PC-3 (cell line): ENCODE results near the gene CHD3. TPM values are rescaled to one million over a fixed set of nuclear protein-coding genes. Genes with fewer than 3 reads are reported as not detected.

Source experiments
- ATAC-seq: fragments of 200-7000 bp; cut with Tn5 transposase; 2 replicates; pipeline ENCODE4 v1.9.1; 2020; ENCODE audit warnings: mild to moderate bottlenecking, moderate library complexity
- BruUV-seq: library from RNA; stranded (reverse); fragments of 400-500 nt; replicated peaks from 2 replicates; lab custom pipeline; 2021; lab: Mats Ljungman, UMichigan
- CTCF ChIA-PET: fragments of 300-600 bp; sonication (Branson Sonifier 250); formaldehyde crosslinking; loops from one replicate; lab custom pipeline; 2022; ENCODE audit warnings: antibody characterized with exemption; lab: Charles Lee
- POLR2A ChIA-PET: fragments of 300-600 bp; sonication (Branson Sonifier 250); formaldehyde crosslinking; loops from one replicate; lab custom pipeline; 2022; ENCODE audit warnings: antibody characterized with exemption; ENCODE audit not compliant: unreplicated experiment; lab: Charles Lee
- DNase-seq: peaks from one replicate; pipeline ENCODE4 v3.0.0-alpha.2; 2015
- H2AFZ ChIP-seq: fragments of 300-600 bp; sonication (generic); 2 replicates; pipeline ENCODE4 v1.6.0; 2016; ENCODE audit warnings: antibody characterized with exemption, low read length
- H3F3A ChIP-seq: fragments of 300-600 bp; sonication (generic); one replicate; pipeline ENCODE4 v1.6.0; 2017; ENCODE audit warnings: antibody characterized with exemption, low read length, control low read depth, mild to moderate bottlenecking; ENCODE audit not compliant: unreplicated experiment
- H3K27ac ChIP-seq: fragments of 300-600 bp; sonication (generic); 2 replicates; pipeline ENCODE4 v1.5.1; 2016; ENCODE audit warnings: mild to moderate bottlenecking, low read length
- H3K27me3 ChIP-seq: fragments of 300-600 bp; sonication (generic); 2 replicates; pipeline ENCODE4 v1.6.1; 2016; ENCODE audit warnings: low read length, mixed read lengths
- H3K36me3 ChIP-seq: fragments of 300-600 bp; sonication (generic); 2 replicates; pipeline ENCODE4 v1.6.1; 2016; ENCODE audit warnings: low read depth, mixed run types, low read length, mixed read lengths
- H3K4me1 ChIP-seq: fragments of 300-600 bp; sonication (generic); 2 replicates; pipeline ENCODE4 v1.5.1; 2016; ENCODE audit warnings: low read length; ENCODE audit not compliant: insufficient read depth
- H3K4me2 ChIP-seq: fragments of 300-600 bp; sonication (generic); 2 replicates; pipeline ENCODE4 v1.6.0; 2016; ENCODE audit warnings: low read length
- H3K4me3 ChIP-seq: fragments of 300-600 bp; sonication (generic); 2 replicates; pipeline ENCODE4 v1.5.1; 2016; ENCODE audit warnings: mild to moderate bottlenecking, low read length, mixed read lengths
- H3K79me2 ChIP-seq: fragments of 300-600 bp; sonication (generic); 2 replicates; pipeline ENCODE4 v1.6.1; 2017; ENCODE audit warnings: low read length, mixed read lengths
- H3K9ac ChIP-seq: fragments of 300-600 bp; sonication (generic); 2 replicates; pipeline ENCODE4 v1.6.0; 2016; ENCODE audit warnings: mild to moderate bottlenecking, low read length
- H3K9me2 ChIP-seq: fragments of 300-600 bp; sonication (generic); replicated peaks from 2 replicates; pipeline ENCODE4 v1.6.1; 2016; ENCODE audit warnings: mixed run types, low read length, mixed read lengths
- H3K9me3 ChIP-seq: fragments of 300-600 bp; sonication (generic); 2 replicates; pipeline ENCODE4 v1.6.1; 2016; ENCODE audit warnings: low read length, mixed read lengths
- H4K20me1 ChIP-seq: fragments of 300-600 bp; sonication (generic); 2 replicates; pipeline ENCODE4 v1.6.1; 2016; ENCODE audit warnings: low read length, mixed read lengths
- EZH2 ChIP-seq: fragments of 300-600 bp; sonication (generic); IDR thresholded peaks from one replicate; pipeline ENCODE4 v1.6.1; 2017; ENCODE audit warnings: antibody characterized with exemption, mild to moderate bottlenecking, low read length; ENCODE audit not compliant: unreplicated experiment
- EZH2phosphoT487 ChIP-seq: fragments of 300-600 bp; sonication (generic); IDR thresholded peaks from 2 replicates; pipeline ENCODE4 v1.6.1; 2018; ENCODE audit warnings: mild to moderate bottlenecking, antibody characterized with exemption, low read length, borderline replicate concordance
- intact Hi-C: fragments of 100-400 bp; cut with micrococcal nuclease; formaldehyde crosslinking; loops from 2 replicates; pipeline ENCODE4 v1.9.0; 2023
- total RNA-seq: library from RNA; depleted of rRNA; stranded (reverse); fragments of >200 nt; gene quantifications from 2 replicates; pipeline ENCODE4 v1.2.3, GENCODE V29; 2014
- TF ChIP-seq, protein P1 (sequence below): fragments of 300-600 bp; sonication (generic); conservative IDR thresholded peaks from 2 replicates; pipeline ENCODE4 v1.5.1; 2017; ENCODE audit warnings: antibody characterized with exemption, low read depth, mild to moderate bottlenecking, low read length

Gene CHD3
- total RNA-seq, 1 experiment from 2014 or later: 102 TPM

DNA sequence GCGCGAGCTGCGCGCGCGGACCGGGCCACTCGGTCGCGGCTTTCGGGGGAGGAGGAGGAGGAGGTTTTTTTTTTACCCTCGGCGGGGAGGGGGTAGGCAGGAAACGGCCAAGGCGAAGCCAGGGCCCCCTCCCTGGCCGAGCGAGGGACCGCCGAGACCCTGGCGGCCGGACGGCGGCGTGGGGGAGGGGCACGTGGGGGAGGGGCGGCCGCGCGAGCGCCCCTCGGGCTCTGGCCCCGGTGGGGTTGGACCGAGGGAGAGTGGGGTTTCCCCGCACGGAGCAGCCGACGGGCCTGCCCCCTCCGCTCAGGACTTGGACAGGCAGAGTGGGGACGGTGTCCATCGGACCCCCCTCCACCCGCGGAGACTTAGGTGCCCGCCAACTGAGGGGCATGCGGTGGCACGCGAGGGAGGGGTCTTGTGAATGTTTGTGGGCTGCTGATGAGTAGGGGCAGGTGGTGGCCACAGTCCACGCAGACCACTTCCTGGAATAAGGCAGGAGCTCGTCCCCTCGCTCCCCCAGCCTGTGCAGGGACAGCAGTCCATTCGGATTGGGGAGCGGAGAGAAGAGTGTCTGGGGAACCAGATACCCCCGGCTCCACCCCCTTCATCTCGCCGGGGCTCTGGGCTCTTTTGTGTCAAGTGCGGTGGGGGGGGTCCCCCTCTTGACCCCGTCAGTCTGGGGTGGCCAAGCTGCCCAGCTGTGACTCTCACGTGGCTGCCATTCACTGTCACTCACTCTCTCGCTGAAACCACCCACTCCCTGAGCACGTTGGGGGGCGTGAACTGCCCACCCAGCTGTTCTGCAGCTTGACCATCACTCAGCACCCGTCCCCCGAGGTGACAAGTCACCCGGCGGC lies 3.0 kb upstream of the CHD3 start:
- POLR2A ChIA-PET: no interaction called here
- H3K27ac ChIP-seq: peak overlapping the region; percentile 96

DNA sequence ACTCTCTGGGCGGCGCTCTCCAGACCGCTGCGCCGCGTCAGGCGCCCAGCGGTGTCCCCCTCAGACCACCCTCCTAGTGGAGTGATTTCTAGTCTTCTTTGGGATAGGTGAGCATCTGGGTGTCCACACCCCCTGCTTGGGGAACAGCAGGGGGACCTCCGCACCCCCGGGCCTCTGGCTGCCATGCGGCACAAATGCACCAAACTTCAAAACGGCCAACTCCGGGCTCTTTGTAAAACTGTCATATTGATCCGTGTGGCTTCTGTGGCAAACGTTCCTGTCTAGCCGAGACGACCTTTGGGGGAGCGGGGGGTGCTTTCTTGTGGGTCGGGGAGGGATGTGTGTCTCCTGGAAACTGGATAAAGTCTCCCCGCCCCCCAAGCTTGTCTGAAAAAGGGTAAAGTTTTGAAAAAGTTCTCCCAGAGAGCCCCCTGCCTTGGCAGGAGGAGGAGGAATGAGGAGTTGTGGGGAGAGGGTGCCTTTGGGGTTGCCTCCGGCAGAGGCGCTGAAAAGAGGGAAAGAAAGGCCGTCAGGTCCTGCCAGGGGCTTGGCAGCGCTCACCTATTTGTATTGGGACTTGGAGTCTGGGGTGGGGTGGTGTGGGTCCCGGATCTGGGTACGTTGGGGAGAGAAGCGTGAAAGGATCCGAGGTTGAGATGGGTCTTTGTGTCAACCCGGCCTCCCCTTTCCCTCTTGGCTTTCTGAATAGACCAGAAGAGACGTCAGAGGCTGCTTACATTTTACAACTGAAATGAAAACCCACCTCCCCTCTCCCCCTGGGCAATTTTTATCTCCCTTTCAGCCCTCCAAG lies 2.2 kb upstream of the CHD3 start:
- H3K9me2 ChIP-seq: no peaks in the 10 kb centered on the region
- TSS peak; percentile 54 for BruUV-seq
- no peaks in the 10 kb centered on the region for H3K27me3 ChIP-seq
- H3K4me1 ChIP-seq: peaks cover 29% of the 10 kb centered on the region
- DNase-seq (peak; percentile 25), ATAC-seq (peak; percentile 4; the same call in 1 of the 2 replicates)
- intact Hi-C loops: loop anchor here (1.0 to 2.0 kb wide), 3 partner anchors 24 to 232 kb away; partner anchors contain the start of genes ALOXE3 and CNTROB
- peaks cover 11% of the 10 kb centered on the region for H3F3A ChIP-seq
- H4K20me1 ChIP-seq: no peaks in the 10 kb centered on the region
- ChIA-PET CTCF (no interaction called here), POLR2A (no interaction called here)
- TF ChIP-seq, protein P1, sequence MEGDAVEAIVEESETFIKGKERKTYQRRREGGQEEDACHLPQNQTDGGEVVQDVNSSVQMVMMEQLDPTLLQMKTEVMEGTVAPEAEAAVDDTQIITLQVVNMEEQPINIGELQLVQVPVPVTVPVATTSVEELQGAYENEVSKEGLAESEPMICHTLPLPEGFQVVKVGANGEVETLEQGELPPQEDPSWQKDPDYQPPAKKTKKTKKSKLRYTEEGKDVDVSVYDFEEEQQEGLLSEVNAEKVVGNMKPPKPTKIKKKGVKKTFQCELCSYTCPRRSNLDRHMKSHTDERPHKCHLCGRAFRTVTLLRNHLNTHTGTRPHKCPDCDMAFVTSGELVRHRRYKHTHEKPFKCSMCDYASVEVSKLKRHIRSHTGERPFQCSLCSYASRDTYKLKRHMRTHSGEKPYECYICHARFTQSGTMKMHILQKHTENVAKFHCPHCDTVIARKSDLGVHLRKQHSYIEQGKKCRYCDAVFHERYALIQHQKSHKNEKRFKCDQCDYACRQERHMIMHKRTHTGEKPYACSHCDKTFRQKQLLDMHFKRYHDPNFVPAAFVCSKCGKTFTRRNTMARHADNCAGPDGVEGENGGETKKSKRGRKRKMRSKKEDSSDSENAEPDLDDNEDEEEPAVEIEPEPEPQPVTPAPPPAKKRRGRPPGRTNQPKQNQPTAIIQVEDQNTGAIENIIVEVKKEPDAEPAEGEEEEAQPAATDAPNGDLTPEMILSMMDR: no peak
- TF ChIP-seq EZH2phosphoT487: no peak
- TF ChIP-seq EZH2: no peak
- H3K4me2 ChIP-seq: peak overlapping the region; percentile 95
- H3K27ac ChIP-seq: peak overlapping the region; percentile 96
- peak overlapping the region; percentile 94 for H3K4me3 ChIP-seq
- peaks cover 10% of the 10 kb centered on the region; the same call in 1 of the 2 replicates for H3K36me3 ChIP-seq
- H3K9me3 ChIP-seq: no peaks in the 10 kb centered on the region
- H3K79me2 ChIP-seq: peaks cover 39% of the 10 kb centered on the region
- H3K9ac ChIP-seq: peak overlapping the region; percentile 76
- H2AFZ ChIP-seq: peak overlapping the region; percentile 55

More for the DNA sequence above, 3.0 kb upstream of the CHD3 start:
- DNase-seq (peak; percentile 29), ATAC-seq (peak; percentile 4; the same call in 1 of the 2 replicates)
- peaks cover 39% of the 10 kb centered on the region for H3K79me2 ChIP-seq
- peak overlapping the region; percentile 76 for H3K9ac ChIP-seq
- H3F3A ChIP-seq: peaks cover 11% of the 10 kb centered on the region
- CTCF ChIA-PET: no interaction called here
- peak overlapping the region; percentile 94 for H3K4me3 ChIP-seq
- H3K4me2 ChIP-seq: peak overlapping the region; percentile 95
- H3K9me3 ChIP-seq: no peaks in the 10 kb centered on the region
- H3K36me3 ChIP-seq: peaks cover 4% of the 10 kb centered on the region; the same call in 1 of the 2 replicates
- no peaks in the 10 kb centered on the region for H3K27me3 ChIP-seq
- no peak for TF ChIP-seq EZH2phosphoT487
- TF ChIP-seq, protein P1: no peak
- no peak for TF ChIP-seq EZH2
- intact Hi-C loops: loop anchor here (2.0 kb wide), 2 partner anchors 23 to 233 kb away; partner anchors contain the start of gene ALOXE3
- peak overlapping the region; percentile 52 for H2AFZ ChIP-seq
- H3K4me1 ChIP-seq: peaks cover 29% of the 10 kb centered on the region
- H4K20me1 ChIP-seq: no peaks in the 10 kb centered on the region
- no peaks in the 10 kb centered on the region for H3K9me2 ChIP-seq
- no TSS peak for BruUV-seq
